Activated CD4-positive, alpha-beta memory T cell treated with anti-CD3 and anti-CD28 coated beads, Interleukin-2, amount 10 ng/mL, durations not matched to agents 7 days and 5 days (primary cell): ENCODE data around the gene ATF5. TPM values are rescaled to one million over a fixed set of nuclear protein-coding genes. Genes with fewer than 3 reads are reported as not detected.
A peak's percentile ranks its signal among the peaks of the same experiment; 100 is the strongest.

ENCODE experiments used
- CTCF ChIA-PET: fragments of 350-600 bp; sonication (Branson Sonifier 250); formaldehyde crosslinking; loops from one replicate; lab custom pipeline; 2021; ENCODE audit warnings: antibody characterized with exemption, inconsistent platforms; lab: Charles Lee
- POLR2A ChIA-PET: fragments of 350-600 bp; sonication (Branson Sonifier 250); formaldehyde crosslinking; loops from one replicate; lab custom pipeline; 2021; ENCODE audit warnings: antibody characterized with exemption; lab: Charles Lee
- DNase-seq: peaks from one replicate; pipeline ENCODE4 v3.0.0-alpha.2; 2020
- H3K27ac Mint-ChIP-seq: one replicate; pipeline ENCODE4 v1.8.0; 2021; ENCODE audit warnings: mild to moderate bottlenecking, mixed read lengths
- H3K27me3 Mint-ChIP-seq: one replicate; pipeline ENCODE4 v1.8.0; 2021; ENCODE audit warnings: mixed read lengths
- H3K36me3 Mint-ChIP-seq: one replicate; pipeline ENCODE4 v1.8.0; 2021; ENCODE audit warnings: low read depth, mixed read lengths
- H3K4me1 Mint-ChIP-seq: one replicate; pipeline ENCODE4 v1.8.0; 2021; ENCODE audit warnings: mixed read lengths
- H3K4me3 Mint-ChIP-seq: one replicate; pipeline ENCODE4 v1.8.0; 2021; ENCODE audit warnings: mild to moderate bottlenecking, mixed read lengths
- H3K9me3 Mint-ChIP-seq: one replicate; pipeline ENCODE4 v1.8.0; 2021; ENCODE audit warnings: mixed read lengths
- total RNA-seq, 2 experiments: library from RNA; stranded (reverse); gene quantifications; one replicate each; pipeline ENCODE4 v1.2.3, GENCODE V29; 2021

The ATF5 gene
- total RNA-seq, 2 experiments from 2014 or later, result 19.6 to 20.0 TPM

GRCh38 chr19:49888510-49888824, 40.5 kb upstream of the ATF5 start:
- DNase-seq, result no peak
- Mint-ChIP-seq H3K4me3 (no peak overlapping the region), H3K27ac (no peak overlapping the region), H3K9me3 (no peaks in the 10 kb centered on the region), H3K36me3 (peaks cover 17% of the 10 kb centered on the region), H3K27me3 (no peaks in the 10 kb centered on the region), H3K4me1 (peaks cover 29% of the 10 kb centered on the region)
- ChIA-PET POLR2A (no interaction called here), CTCF (no interaction called here)

GRCh38 chr19:49889038-49889686, 39.8 kb upstream of the ATF5 start:
- no peak overlapping the region for H3K27ac Mint-ChIP-seq
- ChIA-PET POLR2A (interaction anchor here (0.9 to 2.0 kb wide), 3 partner anchors 7 to 40 kb away, joined by 3 to 11 read pairs (median 5); partner anchors contain the start of genes ATF5 and NUP62), CTCF (no interaction called here)
- H3K36me3 Mint-ChIP-seq, result peaks cover 13% of the 10 kb centered on the region
- no peaks in the 10 kb centered on the region for H3K9me3 Mint-ChIP-seq
- H3K4me1 Mint-ChIP-seq, result peaks cover 29% of the 10 kb centered on the region
- H3K4me3 Mint-ChIP-seq, result no peak overlapping the region
- DNase-seq, result no peak
- H3K27me3 Mint-ChIP-seq, result no peaks in the 10 kb centered on the region

- H3K27me3 Mint-ChIP-seq, result no peaks in the 10 kb centered on the region
- no peaks in the 10 kb centered on the region for H3K9me3 Mint-ChIP-seq
- ChIA-PET CTCF (interaction anchor here (0.8 to 0.9 kb wide), 2 partner anchors 21 kb away, joined by 3 read pairs; no protein-coding TSS in a partner anchor), POLR2A (interaction anchor here (0.9 to 2.0 kb wide), 6 partner anchors 8 to 40 kb away, joined by 3 to 11 read pairs (median 5); partner anchors contain the start of genes AKT1S1, ATF5, NUP62 and PTOV1)
- H3K36me3 Mint-ChIP-seq, result peaks cover 8% of the 10 kb centered on the region
- DNase-seq, result peak; percentile 79
- H3K27ac Mint-ChIP-seq, result peak overlapping the region; percentile 62
- H3K4me3 Mint-ChIP-seq, result peak overlapping the region; percentile 68
- peaks cover 33% of the 10 kb centered on the region for H3K4me1 Mint-ChIP-seq
Measured at GRCh38 chr19:49889687-49890348, 39.2 kb upstream of the ATF5 start.

GRCh38 chr19:49890349-49891311, 38.4 kb upstream of the ATF5 start:
- Mint-ChIP-seq H3K4me1 (peaks cover 41% of the 10 kb centered on the region), H3K4me3 (peak overlapping the region; percentile 68), H3K9me3 (no peaks in the 10 kb centered on the region), H3K36me3 (peaks cover 6% of the 10 kb centered on the region), H3K27me3 (no peaks in the 10 kb centered on the region), H3K27ac (peak overlapping the region; percentile 62)
- ChIA-PET CTCF (interaction anchor here (0.8 to 0.9 kb wide), 2 partner anchors 20 to 21 kb away, joined by 3 read pairs; no protein-coding TSS in a partner anchor), POLR2A (interaction anchor here (0.9 to 2.0 kb wide), 7 partner anchors 9 to 40 kb away, joined by 3 to 11 read pairs (median 5); partner anchors contain the start of genes AKT1S1, ATF5, NUP62 and PTOV1)
- peak; percentile 73 for DNase-seq

GRCh38 chr19:49891393-49891792, 37.6 kb upstream of the ATF5 start:
- H3K36me3 Mint-ChIP-seq, result peaks cover 6% of the 10 kb centered on the region
- ChIA-PET POLR2A (interaction anchor here (0.9 to 1.7 kb wide), 3 partner anchors 14 to 38 kb away, joined by 3 to 7 read pairs (median 4); partner anchors contain the start of genes AKT1S1, ATF5, NUP62 and TBC1D17), CTCF (no interaction called here)
- H3K4me3 Mint-ChIP-seq, result no peak overlapping the region
- H3K9me3 Mint-ChIP-seq, result no peaks in the 10 kb centered on the region
- no peak for DNase-seq
- no peak overlapping the region for H3K27ac Mint-ChIP-seq
- peaks cover 48% of the 10 kb centered on the region for H3K4me1 Mint-ChIP-seq
- no peaks in the 10 kb centered on the region for H3K27me3 Mint-ChIP-seq

GRCh38 chr19:49892716-49893115, 36.3 kb upstream of the ATF5 start:
- Mint-ChIP-seq H3K9me3 (no peaks in the 10 kb centered on the region), H3K4me1 (peaks cover 60% of the 10 kb centered on the region), H3K27ac (no peak overlapping the region), H3K27me3 (no peaks in the 10 kb centered on the region), H3K36me3 (peaks cover 9% of the 10 kb centered on the region), H3K4me3 (peak overlapping the region; percentile 43)
- no peak for DNase-seq
- ChIA-PET POLR2A (interaction anchor here (1.1 to 5.5 kb wide), 3 partner anchors 19 to 36 kb away, joined by 3 to 43 read pairs (median 3); partner anchors contain the start of genes ATF5 and NUP62), CTCF (no interaction called here)

- POLR2A ChIA-PET, result interaction anchor here (0.9 to 5.5 kb wide), 7 partner anchors 12 to 82 kb away, joined by 3 to 43 read pairs (median 4); partner anchors contain the start of genes ATF5, FUZ and NUP62
- no peak for DNase-seq
- CTCF ChIA-PET, result no interaction called here
- Mint-ChIP-seq H3K9me3 (no peaks in the 10 kb centered on the region), H3K27ac (no peak overlapping the region), H3K27me3 (no peaks in the 10 kb centered on the region), H3K36me3 (peaks cover 9% of the 10 kb centered on the region), H3K4me3 (peak overlapping the region; percentile 13), H3K4me1 (peaks cover 66% of the 10 kb centered on the region)
Measured at GRCh38 chr19:49894011-49894664, 34.9 kb upstream of the ATF5 start.

GRCh38 chr19:49894879-49895565, 34.0 kb upstream of the ATF5 start:
- Mint-ChIP-seq H3K27me3 (no peaks in the 10 kb centered on the region), H3K9me3 (no peaks in the 10 kb centered on the region), H3K36me3 (peaks cover 6% of the 10 kb centered on the region), H3K27ac (peak overlapping the region; percentile 97), H3K4me1 (peaks cover 61% of the 10 kb centered on the region), H3K4me3 (peak overlapping the region; percentile 80)
- peak; percentile 40 for DNase-seq
- ChIA-PET POLR2A (interaction anchor here (0.7 to 5.5 kb wide), 7 partner anchors 8 to 38 kb away, joined by 3 to 43 read pairs (median 4); partner anchors contain the start of genes ATF5 and NUP62), CTCF (interaction anchor here (1.0 kb wide), 1 partner anchor 27 kb away, joined by 3 read pairs; the partner anchor contains the start of gene PNKP)

- Mint-ChIP-seq H3K9me3 (no peaks in the 10 kb centered on the region), H3K27me3 (no peaks in the 10 kb centered on the region), H3K27ac (peak overlapping the region; percentile 97), H3K4me3 (peak overlapping the region; percentile 80), H3K4me1 (peaks cover 57% of the 10 kb centered on the region), H3K36me3 (peaks cover 6% of the 10 kb centered on the region)
- ChIA-PET POLR2A (interaction anchor here (0.7 to 5.5 kb wide), 6 partner anchors 9 to 38 kb away, joined by 3 to 43 read pairs (median 8); partner anchors contain the start of genes AKT1S1, ATF5, NUP62 and TBC1D17), CTCF (interaction anchor here (1.0 kb wide), 1 partner anchor 28 kb away, joined by 3 read pairs; the partner anchor contains the start of gene PNKP)
- peak; percentile 38 for DNase-seq
Measured at GRCh38 chr19:49895566-49896297, 33.3 kb upstream of the ATF5 start.

- peak; percentile 76 for DNase-seq
- CTCF ChIA-PET, result interaction anchor here (1.0 kb wide), 1 partner anchor 32 kb away, joined by 4 read pairs; the partner anchor contains the start of gene ATF5
- Mint-ChIP-seq H3K9me3 (no peaks in the 10 kb centered on the region), H3K27ac (peak within 1 kb of the TSS; percentile 97), H3K27me3 (no peaks in the 10 kb centered on the region), H3K4me3 (peak within 1 kb of the TSS; percentile 80), H3K36me3 (peaks cover 6% of the 10 kb centered on the region), H3K4me1 (peaks cover 52% of the 10 kb centered on the region)
- POLR2A ChIA-PET, result interaction anchor here (0.5 to 5.5 kb wide), 13 partner anchors 10 to 347 kb away, joined by 3 to 43 read pairs (median 4); partner anchors contain the start of genes AKT1S1, ATF5, FUZ and NUP62
Measured at GRCh38 chr19:49896863-49897621, 32.0 kb upstream of the ATF5 start, which contains the start of gene IL4I1. Gene IL4I1 (minus strand): TSS chr19:49896887. CDS start chr19:49896160, 727 bp downstream.
